GM12878 (cell line): ENCODE results near the gene CCDC88C. TPM values are rescaled to one million over a fixed set of nuclear protein-coding genes. Genes with fewer than 3 reads are reported as not detected.

Experiments
- ATAC-seq: fragments of 200-7000 bp; cut with Tn5 transposase; 3 replicates; pipeline ENCODE4 v1.9.1; 2020; ENCODE audit warnings: mild to moderate bottlenecking, moderate library complexity
- BruUV-seq: library from RNA; stranded (reverse); fragments of 400-500 nt; replicated peaks from 2 replicates; lab custom pipeline; 2021; lab: Mats Ljungman, UMichigan
- CTCF ChIA-PET: fragments of 300-600 bp; sonication (Branson Sonifier 250); formaldehyde crosslinking; extraction: SDS; loops from one replicate; lab custom pipeline; 2021; ENCODE audit warnings: inconsistent platforms; lab: Yijun Ruan, JAX
- POLR2A ChIA-PET: fragments of 350-600 bp; formaldehyde crosslinking; extraction: SDS; loops from one replicate; lab custom pipeline; 2021; ENCODE audit warnings: inconsistent platforms; lab: Charles Lee
- RAD21 ChIA-PET: fragments of 300-600 bp; sonication (Branson Sonifier 250); formaldehyde crosslinking; loops from one replicate; lab custom pipeline; 2023; ENCODE audit warnings: antibody characterized with exemption; ENCODE audit not compliant: unreplicated experiment; lab: Charles Lee
- SMC1A ChIA-PET: fragments of 300-600 bp; sonication (Branson Sonifier 250); formaldehyde crosslinking; loops from one replicate; lab custom pipeline; 2023; ENCODE audit not compliant: unreplicated experiment, uncharacterized antibody; lab: Charles Lee
- DNase-seq: peaks from one replicate; pipeline ENCODE4 v3.0.0-alpha.2; 2011; ENCODE audit warnings: low read depth, low spot score
- FAIRE-seq: peaks from 3 replicates; lab custom pipeline; 2011; peaks lifted over from hg19 to GRCh38; lab: Jason Lieb, UNC
- H2AFZ ChIP-seq: 2 replicates; pipeline ENCODE4 v1.6.0; 2011; ENCODE audit warnings: low read depth, low read length, control low read depth; ENCODE audit not compliant: control insufficient read depth
- H3K27ac ChIP-seq: 2 replicates; pipeline ENCODE4 v1.5.1; 2011; ENCODE audit warnings: control low read depth; ENCODE audit not compliant: control insufficient read depth, insufficient read depth
- H3K27me3 ChIP-seq, 2 experiments: replicated peaks in 1 of 2; 2 replicates each; pipeline versions ENCODE4 v1.6.0 to v1.6.1; 2011; ENCODE audit warnings: low read length in 1 of 2; ENCODE audit not compliant: control insufficient read depth in 2 of 2, insufficient read depth in 2 of 2
- H3K36me3 ChIP-seq, 2 experiments: 2 replicates each; pipeline ENCODE4 v1.5.1; 2011; ENCODE audit warnings: low read length in 1 of 2; ENCODE audit not compliant: control insufficient read depth in 2 of 2, insufficient read depth in 2 of 2
- H3K4me1 ChIP-seq: 2 replicates; pipeline ENCODE4 v1.6.1; 2011; ENCODE audit warnings: mild to moderate bottlenecking, low read length, moderate library complexity, mixed read lengths; ENCODE audit not compliant: control insufficient read depth, insufficient read depth
- H3K4me2 ChIP-seq: 2 replicates; pipeline ENCODE4 v1.6.0; 2011; ENCODE audit warnings: control low read depth; ENCODE audit not compliant: control insufficient read depth, insufficient read depth
- H3K4me3 ChIP-seq: fragments of 200-600 bp; sonication (generic); 2 replicates; pipeline ENCODE4 v1.5.1; 2016
- H3K79me2 ChIP-seq: 2 replicates; pipeline ENCODE4 v1.6.0; 2011; ENCODE audit warnings: low read length; ENCODE audit not compliant: control insufficient read depth, insufficient read depth
- H3K9ac ChIP-seq: 2 replicates; pipeline ENCODE4 v1.8.0; 2011; ENCODE audit warnings: low read length, control low read depth, mixed read lengths; ENCODE audit not compliant: control insufficient read depth, insufficient read depth
- H3K9me3 ChIP-seq: replicated peaks from 3 replicates; pipeline ENCODE4 v1.5.1; 2011; ENCODE audit warnings: mild to moderate bottlenecking, low read length; ENCODE audit not compliant: control insufficient read depth, insufficient read depth
- H4K20me1 ChIP-seq: 2 replicates; pipeline ENCODE4 v1.6.0; 2011; ENCODE audit not compliant: control insufficient read depth, insufficient read depth
- FOXM1 ChIP-seq: IDR thresholded peaks from 2 replicates; pipeline ENCODE4 v1.6.1; 2012; ENCODE audit warnings: low read depth, mild to moderate bottlenecking, inconsistent platforms, low read length, moderate library complexity
- NFYB ChIP-seq: IDR thresholded peaks from 2 replicates; pipeline ENCODE4 v1.6.1; 2011; ENCODE audit warnings: low read depth, mild to moderate bottlenecking, low read length, improper control_type of control experiment, moderate library complexity; ENCODE audit not compliant: insufficient read depth
- PML ChIP-seq: IDR thresholded peaks from 2 replicates; pipeline ENCODE4 v1.6.1; 2012; ENCODE audit warnings: low read length, inconsistent platforms
- POLR2AphosphoS2 ChIP-seq: IDR thresholded peaks from 2 replicates; pipeline ENCODE4 v1.6.1; 2011; ENCODE audit warnings: low read depth, mild to moderate bottlenecking, low read length, improper control_type of control experiment, moderate library complexity
- POLR2AphosphoS5 ChIP-seq: IDR thresholded peaks from 2 replicates; pipeline ENCODE4 v1.6.1; 2011; ENCODE audit warnings: mild to moderate bottlenecking, low read length, inconsistent platforms
- RELA ChIP-seq: fragments of 450-650 bp; IDR thresholded peaks from 2 replicates; pipeline ENCODE4 v1.8.0; 2014; ENCODE audit warnings: borderline replicate concordance; ENCODE audit not compliant: partially characterized antibody
- RUNX3 ChIP-seq: IDR thresholded peaks from 2 replicates; pipeline ENCODE4 v1.6.1; 2012; ENCODE audit warnings: low read length, inconsistent platforms
- SUZ12 ChIP-seq: fragments of 200-600 bp; sonication (generic); IDR thresholded peaks from one replicate; pipeline ENCODE4 v1.6.1; 2018; ENCODE audit warnings: antibody characterized with exemption, mild to moderate bottlenecking; ENCODE audit not compliant: unreplicated experiment
- TBL1XR1 ChIP-seq: IDR thresholded peaks from 2 replicates; pipeline ENCODE4 v1.6.1; 2012; ENCODE audit warnings: low read depth, low read length, improper control_type of control experiment
- TCF12 ChIP-seq: IDR thresholded peaks from 2 replicates; pipeline ENCODE4 v1.6.1; 2011; ENCODE audit warnings: low read depth, mild to moderate bottlenecking, low read length
- TCF7 ChIP-seq: IDR thresholded peaks from 2 replicates; pipeline ENCODE4 v1.6.1; 2014; ENCODE audit warnings: antibody characterized with exemption, borderline replicate concordance
- ZNF217 ChIP-seq: fragments of 450-650 bp; IDR thresholded peaks from 2 replicates; pipeline ENCODE4 v1.6.1; 2017; ENCODE audit warnings: antibody characterized with exemption, mild to moderate bottlenecking
- WGBS: methylation state at CpG from one replicate; pipeline ENCODE4 v1.1.6; 2016; ENCODE audit warnings: low lambda C conversion rate; ENCODE audit not compliant: insufficient replicate concordance, insufficient coverage; ENCODE audit errors: missing lambda C conversion rate; 5-methylcytosine and 5-hydroxymethylcytosine counted together
- in situ Hi-C: fragments of 300-500 bp; cut with MboI; formaldehyde crosslinking; loops from 9 replicates; pipeline ENCODE4 v1.14.3; 2018; ENCODE audit warnings: mixed read lengths
- intact Hi-C: fragments of 100-400 bp; cut with micrococcal nuclease; formaldehyde crosslinking; loops from one replicate; pipeline ENCODE4 v1.14.2; 2022; ENCODE audit not compliant: unreplicated experiment
- polyA plus RNA-seq, 11 experiments: library from polyadenylated mRNA; depleted of rRNA in 4 of 11; unstranded in 6 of 11; stranded (reverse) in 5 of 11; fragments of >200 nt; fragmentation: Nextera tagmentation in 4 of 11; fragmentation: Illumina TruSeq in 1 of 11; extraction: Ambion mirVana in 4 of 11; extraction: Trizol in 1 of 11; gene quantifications; 1 replicate in 1 of 11; 2 replicates in 10 of 11; pipeline versions ENCODE4 v1.2.1 to v1.2.3, GENCODE V29; 2011 to 2016; ENCODE audit warnings: inconsistent platforms in 2 of 11, missing spikeins in 2 of 11, low read depth in 1 of 11
- total RNA-seq, 4 experiments: library from RNA; depleted of rRNA in 3 of 4; stranded (reverse); fragments of >200 nt in 3 of 4; fragmentation: Illumina TruSeq in 1 of 4; extraction: Trizol in 1 of 4; gene quantifications; 2 replicates each; pipeline versions ENCODE4 v1.2.1 to v1.2.3, GENCODE V29; 2013 to 2021
- TF ChIP-seq, protein P1 (sequence below): fragments of 150-350 bp; IDR thresholded peaks from 2 replicates; pipeline ENCODE4 v1.6.1; 2014; ENCODE audit warnings: mild to moderate bottlenecking, low read depth, low read length

Gene CCDC88C
- total and polyA plus RNA-seq, 10 of the 15 experiments (the other 5 are each of a cell fraction or from before 2014, with no cell fraction given) = 4.0 to 79.6 (median 36.6) TPM

DNA sequence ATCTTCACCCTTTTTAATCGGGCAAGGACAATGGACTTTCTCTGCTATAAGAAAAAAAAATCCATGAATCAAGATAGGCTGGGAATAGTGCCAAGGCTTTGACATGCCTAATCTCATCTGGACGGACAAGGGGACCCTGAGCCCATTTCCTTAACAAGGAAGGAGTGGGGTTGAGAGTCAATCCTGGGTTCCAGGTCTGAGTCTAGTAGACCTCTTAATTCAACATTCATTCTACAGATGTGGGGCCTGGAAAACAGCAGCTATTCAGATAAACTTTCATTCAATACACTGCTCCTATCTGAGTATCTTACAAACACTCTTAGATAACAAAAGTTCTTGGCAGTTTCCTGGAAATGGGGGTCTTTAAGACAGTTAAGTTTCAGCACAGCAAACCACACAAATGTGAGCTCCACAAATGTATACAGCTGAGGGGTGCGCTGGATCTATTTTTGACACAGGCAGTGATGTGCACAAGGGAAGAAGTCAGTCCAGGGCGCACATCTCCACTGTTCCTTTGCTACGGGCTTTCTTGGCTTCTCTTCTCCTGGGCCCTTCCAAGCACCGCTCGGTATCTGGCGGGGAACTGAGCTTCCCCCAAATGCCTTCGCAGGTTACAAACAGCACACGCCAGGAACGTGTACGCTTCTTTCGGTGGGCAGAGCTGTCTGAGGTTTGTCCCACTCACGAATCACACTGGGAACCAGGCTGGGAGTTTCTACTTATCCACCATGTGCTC, 90.9 kb downstream of the CCDC88C start:
- Histone ChIP-seq H3K79me2 (peaks cover 13% of the 10 kb centered on the region), H3K9ac (no peak overlapping the region), H3K9me3 (no peaks in the 10 kb centered on the region), H3K27ac (no peak overlapping the region), H2AFZ (no peak overlapping the region), H3K27me3 (no peaks in the 10 kb centered on the region), H3K4me3 (no peak overlapping the region), H3K36me3 (peaks cover 26 to 50% of the 10 kb centered on the region in 2 experiments), H4K20me1 (no peaks in the 10 kb centered on the region), H3K4me1 (peaks cover 43% of the 10 kb centered on the region), H3K4me2 (no peak overlapping the region)
- TSS peak; percentile 9 for BruUV-seq
- ChIA-PET POLR2A (interaction anchor here (1.4 to 2.8 kb wide), 3 partner anchors 11 to 89 kb away, joined by 4 to 9 read pairs (median 8); no protein-coding TSS in a partner anchor), CTCF (interaction anchor here (0.7 to 13.6 kb wide), 5 partner anchors 11 to 93 kb away, joined by 3 to 242 read pairs (median 38); partner anchors contain the start of gene CCDC88C), SMC1A (interaction anchor here (1.0 to 11.1 kb wide), 4 partner anchors 19 to 91 kb away, joined by 4 to 210 read pairs (median 5); partner anchors contain the start of gene CCDC88C), RAD21 (interaction anchor here (0.9 to 7.1 kb wide), 3 partner anchors 19 to 91 kb away, joined by 3 to 160 read pairs (median 4); partner anchors contain the start of gene CCDC88C)
- DNase-seq (no peak), FAIRE-seq (no peak), ATAC-seq (no peak)
- TF ChIP-seq PML = no peak
- TF ChIP-seq FOXM1 = no peak
- TF ChIP-seq RELA = no peak
- no peak for TF ChIP-seq ZNF217
- no peak for TF ChIP-seq TCF12
- no peak for TF ChIP-seq POLR2AphosphoS2
- no peak for TF ChIP-seq TCF7
- no peak for TF ChIP-seq POLR2AphosphoS5
- TF ChIP-seq SUZ12 = no peak
- TF ChIP-seq RUNX3 = no peak
- no peak for TF ChIP-seq NFYB
- TF ChIP-seq TBL1XR1 = no peak
- TF ChIP-seq, protein P1, sequence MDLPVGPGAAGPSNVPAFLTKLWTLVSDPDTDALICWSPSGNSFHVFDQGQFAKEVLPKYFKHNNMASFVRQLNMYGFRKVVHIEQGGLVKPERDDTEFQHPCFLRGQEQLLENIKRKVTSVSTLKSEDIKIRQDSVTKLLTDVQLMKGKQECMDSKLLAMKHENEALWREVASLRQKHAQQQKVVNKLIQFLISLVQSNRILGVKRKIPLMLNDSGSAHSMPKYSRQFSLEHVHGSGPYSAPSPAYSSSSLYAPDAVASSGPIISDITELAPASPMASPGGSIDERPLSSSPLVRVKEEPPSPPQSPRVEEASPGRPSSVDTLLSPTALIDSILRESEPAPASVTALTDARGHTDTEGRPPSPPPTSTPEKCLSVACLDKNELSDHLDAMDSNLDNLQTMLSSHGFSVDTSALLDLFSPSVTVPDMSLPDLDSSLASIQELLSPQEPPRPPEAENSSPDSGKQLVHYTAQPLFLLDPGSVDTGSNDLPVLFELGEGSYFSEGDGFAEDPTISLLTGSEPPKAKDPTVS = no peak
- in situ Hi-C loops = no loop called here
- intact Hi-C loops = loop anchor here (10.0 kb wide), 1 partner anchor 178 kb away; no protein-coding TSS in a partner anchor
- 98% methylated on average over 14 of the region's 14 CpGs for WGBS
